Activated T-helper 2 cell treated with anti-CD3 and anti-CD28 coated beads, Interferon-gamma antibody, Interleukin-2, Interleukin-4, amounts not matched to agents 10 μg/mL and 5 μg/mL and 100 μg/mL, durations not matched to agents 14 hours and 24 hours and 36 hours (primary cell): ENCODE measurements around the gene DEK. TPM values are rescaled to one million over a fixed set of nuclear protein-coding genes. Genes with fewer than 3 reads are reported as not detected.
"Not testable (repeated sequence)": the region's sequence is repeated elsewhere in the genome, so short reads cannot be mapped to it uniquely, and the experiment has no call there.

Experiments used
- DNase-seq: peaks from one replicate; pipeline ENCODE4 v3.0.0; 2021; ENCODE audit warnings: low spot score
- H3K27ac Mint-ChIP-seq: one replicate; pipeline ENCODE4 v1.8.0; 2021; ENCODE audit warnings: mixed read lengths
- H3K27me3 Mint-ChIP-seq: one replicate; pipeline ENCODE4 v1.8.0; 2021; ENCODE audit warnings: low read depth, mixed read lengths
- H3K36me3 Mint-ChIP-seq: one replicate; pipeline ENCODE4 v1.8.0; 2021; ENCODE audit warnings: low read depth, mixed read lengths
- H3K4me1 Mint-ChIP-seq: one replicate; pipeline ENCODE4 v1.8.0; 2021; ENCODE audit warnings: low read depth, mixed read lengths
- H3K4me3 Mint-ChIP-seq: one replicate; pipeline ENCODE4 v1.8.0; 2021; ENCODE audit warnings: low read depth, mild to moderate bottlenecking, moderate library complexity, mixed read lengths
- H3K9me3 Mint-ChIP-seq: one replicate; pipeline ENCODE4 v1.8.0; 2021; ENCODE audit warnings: mixed read lengths
- intact Hi-C: fragments of 100-400 bp; cut with micrococcal nuclease; formaldehyde crosslinking; loops from one replicate; pipeline ENCODE4 v1.15.1; 2023
- total RNA-seq: library from RNA; stranded (reverse); gene quantifications from 2 replicates; pipeline ENCODE4 v1.2.3, GENCODE V29; 2022

Gene DEK
- total RNA-seq, 1 donor from 2014 or later, result 198 TPM

- Mint-ChIP-seq H3K4me3 (no peak overlapping the region), H3K9me3 (no peaks in the 10 kb centered on the region), H3K36me3 (peaks cover 23% of the 10 kb centered on the region), H3K27ac (no peak overlapping the region), H3K27me3 (no peaks in the 10 kb centered on the region), H3K4me1 (no peaks in the 10 kb centered on the region)
- intact Hi-C loops, result no loop called here
- no peak for DNase-seq
Observed at GRCh38 chr6:18178960-18179615, 85.2 kb downstream of the DEK start.

- H3K4me1 Mint-ChIP-seq, result no peaks in the 10 kb centered on the region
- H3K4me3 Mint-ChIP-seq, result no peak overlapping the region
- no peaks in the 10 kb centered on the region for H3K27me3 Mint-ChIP-seq
- no peak overlapping the region for H3K27ac Mint-ChIP-seq
- intact Hi-C loops, result no loop called here
- no peak for DNase-seq
- H3K9me3 Mint-ChIP-seq, result no peaks in the 10 kb centered on the region
- peaks cover 25% of the 10 kb centered on the region for H3K36me3 Mint-ChIP-seq
Observed at GRCh38 chr6:18177286-18177965, 86.9 kb downstream of the DEK start.

- H3K4me1 Mint-ChIP-seq, H3K9me3 Mint-ChIP-seq, H3K4me3 Mint-ChIP-seq, H3K27me3 Mint-ChIP-seq, intact Hi-C loops, H3K27ac Mint-ChIP-seq, DNase-seq: not testable (repeated sequence)
- peaks cover 30% of the 10 kb centered on the region for H3K36me3 Mint-ChIP-seq
Observed at GRCh38 chr6:18176198-18176597, 88.1 kb downstream of the DEK start.

Other genes starting within 250 kb of the DEK start
- gene NHLRC1, start 141.9 kb downstream of the DEK start, total RNA-seq, result 0.23 and 0.43 TPM in 2 replicates
- gene TPMT, start 109.5 kb downstream of the DEK start, total RNA-seq, result 5.0 and 5.2 TPM in 2 replicates
- gene KDM1B, start 109.1 kb downstream of the DEK start, total RNA-seq, result 9.7 and 9.9 TPM in 2 replicates
- 4.0 and 5.7 TPM in 2 replicates for gene RNF144B, start 122.8 kb upstream of the DEK start, total RNA-seq